HG03442 (cell line): Measurements from ENCODE around the gene RNF223.
"Not testable (repeated sequence)": the region's sequence is repeated elsewhere in the genome, so short reads cannot be mapped to it uniquely, and the experiment has no call there.

Experiments used
- ATAC-seq: cut with Tn5 transposase; IDR thresholded peaks from one replicate; pipeline ENCODE4 v1.9.1; 2021; ENCODE audit warnings: mild to moderate bottlenecking, moderate library complexity; ENCODE audit not compliant: unreplicated experiment

RNF223 gene

DNA sequence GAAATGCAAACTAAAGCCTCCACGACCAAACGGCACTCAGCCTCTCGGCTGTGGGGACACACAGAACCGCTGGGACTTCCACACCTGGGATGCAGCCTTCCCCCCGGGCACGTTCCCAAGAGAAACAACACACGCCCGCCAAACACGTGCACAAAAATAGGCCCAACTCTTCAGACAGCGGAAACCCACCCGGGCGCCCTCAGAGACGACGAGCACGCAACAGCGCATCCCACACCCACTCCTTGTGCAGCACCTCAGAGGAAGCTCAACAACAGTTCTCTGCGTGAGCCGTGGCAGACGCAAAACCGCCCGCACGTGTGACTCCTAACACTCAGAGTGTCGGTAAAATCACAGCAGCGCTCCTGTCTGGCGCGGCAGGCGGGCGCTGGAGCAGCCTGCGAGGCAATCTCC is 36.5 kb upstream of the RNF223 start:
- ATAC-seq, result no peak

GRCh38 chr1:1109743-1110142 is 35.6 kb upstream of the RNF223 start:
- ATAC-seq, result no peak

DNA sequence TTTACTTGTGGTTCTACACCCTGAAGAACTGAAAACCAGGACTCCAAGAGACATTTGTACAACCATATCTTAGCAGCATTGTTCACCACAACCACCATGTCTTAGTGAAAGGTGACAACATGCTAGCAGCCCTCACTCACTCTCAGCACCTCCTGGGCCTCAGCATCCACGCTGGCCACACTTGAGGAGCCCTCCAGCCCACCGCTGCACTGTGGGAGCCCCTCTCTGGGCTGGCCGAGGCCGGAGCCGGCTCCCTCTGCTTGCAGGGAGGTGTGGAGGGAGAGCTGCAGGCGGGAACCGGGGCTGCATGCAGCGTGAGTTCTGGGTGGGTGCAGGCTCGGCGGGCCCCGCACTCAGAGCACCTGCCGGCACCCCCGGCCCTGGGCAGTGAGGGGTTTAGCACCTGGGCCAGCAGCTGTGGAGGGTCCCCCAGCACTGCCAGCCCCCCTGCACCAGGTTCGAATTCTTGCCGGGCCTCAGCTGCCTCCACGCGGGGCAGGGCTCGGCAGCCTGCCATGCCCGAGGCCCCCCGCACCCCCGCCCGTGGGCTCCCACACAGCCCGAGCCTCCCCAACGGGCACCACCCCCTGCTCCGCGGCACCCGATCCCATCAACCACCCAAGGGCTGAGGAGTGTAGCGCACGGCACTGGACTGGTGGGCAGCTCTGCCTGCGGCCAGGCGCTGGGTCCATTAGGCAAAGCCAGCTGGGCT is 32.6 kb upstream of the RNF223 start:
- ATAC-seq, result no peak

DNA sequence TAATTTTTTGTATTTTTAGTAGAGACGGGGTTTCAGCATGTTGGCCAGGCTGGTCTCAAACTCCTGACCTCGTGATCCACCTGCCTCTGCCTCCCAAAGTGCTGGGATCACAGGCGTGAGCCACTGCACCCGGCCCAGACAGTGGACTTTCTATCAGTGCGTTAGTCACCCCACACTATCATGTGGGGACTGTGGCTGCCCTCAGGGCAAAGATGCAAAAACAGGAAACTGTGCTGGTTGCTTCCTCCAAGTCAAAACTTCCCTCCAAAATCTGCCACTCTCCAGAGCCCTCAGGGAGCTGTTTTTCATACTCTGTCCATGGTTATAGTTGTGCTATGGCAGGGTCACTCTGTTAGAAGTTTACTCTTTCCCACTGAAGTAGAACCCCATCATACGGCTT is 30.0 kb upstream of the RNF223 start:
- not testable (repeated sequence) for ATAC-seq

DNA sequence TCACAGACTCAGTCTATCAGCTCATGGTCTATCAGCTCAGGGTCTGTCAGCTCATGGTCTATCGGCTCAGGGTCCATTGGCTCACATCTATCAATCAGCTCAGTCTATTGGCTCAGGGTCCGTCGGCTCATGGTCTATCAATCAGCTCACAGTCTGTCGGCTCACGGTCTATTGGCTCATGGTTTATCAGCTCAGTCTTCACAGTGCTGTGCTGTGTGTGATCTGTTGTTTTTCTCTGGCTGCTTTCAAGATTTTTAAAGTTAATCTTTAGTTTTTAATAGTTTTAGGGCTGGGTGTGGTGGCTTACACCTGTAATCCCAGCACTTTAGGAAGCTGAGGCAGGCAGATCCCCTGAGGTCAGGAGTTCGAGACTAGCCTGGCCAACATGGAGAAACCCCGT is 27.4 kb upstream of the RNF223 start:
- no peak for ATAC-seq

GRCh38 chr1:1100296-1100695 is 26.2 kb upstream of the RNF223 start:
- ATAC-seq, result no peak

GRCh38 chr1:1099506-1100183 is 25.5 kb upstream of the RNF223 start:
- no peak for ATAC-seq

DNA sequence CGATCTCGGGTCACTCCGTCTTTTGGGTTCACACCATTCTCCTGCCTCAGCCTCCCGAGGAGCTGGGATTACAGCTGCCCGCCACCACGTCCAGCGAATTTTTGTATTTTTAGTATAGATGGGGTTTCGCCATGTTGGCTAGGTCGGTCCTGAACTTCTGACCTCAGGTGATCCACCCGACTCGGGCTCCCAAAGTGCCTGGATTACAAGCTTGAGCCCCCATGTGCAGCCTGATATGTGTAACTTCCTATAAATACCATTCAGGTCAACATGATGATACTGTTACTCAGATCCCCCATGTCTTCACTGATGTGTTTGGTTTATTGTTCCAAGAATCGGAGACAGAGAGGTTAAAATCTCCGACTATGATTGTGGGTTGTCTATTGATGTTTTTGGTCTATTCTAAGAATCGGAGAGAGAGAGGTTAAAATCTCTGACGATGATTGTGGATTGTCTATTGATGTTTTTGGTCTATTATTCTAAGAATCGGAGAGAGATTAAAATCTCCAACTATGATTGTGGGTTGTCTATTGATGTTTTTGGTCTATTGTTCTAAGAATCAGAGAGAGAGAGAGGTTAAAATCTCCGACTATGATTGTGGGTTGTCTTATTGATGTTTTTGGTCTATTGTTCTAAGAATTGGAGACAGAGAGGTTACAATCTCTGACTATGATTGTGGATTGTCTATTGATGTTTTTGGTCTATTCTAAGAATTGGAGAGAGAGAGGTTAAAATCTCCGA is 24.7 kb upstream of the RNF223 start:
- ATAC-seq, result no peak

GRCh38 chr1:1096136-1096535 is 22.0 kb upstream of the RNF223 start:
- ATAC-seq, result not testable (repeated sequence)

- no peak for ATAC-seq
These were observed 20.9 kb upstream of the RNF223 start for GRCh38 chr1:1094981-1095380.

- no peak for ATAC-seq
These were observed 19.5 kb upstream of the RNF223 start for GRCh38 chr1:1093610-1093943.

DNA sequence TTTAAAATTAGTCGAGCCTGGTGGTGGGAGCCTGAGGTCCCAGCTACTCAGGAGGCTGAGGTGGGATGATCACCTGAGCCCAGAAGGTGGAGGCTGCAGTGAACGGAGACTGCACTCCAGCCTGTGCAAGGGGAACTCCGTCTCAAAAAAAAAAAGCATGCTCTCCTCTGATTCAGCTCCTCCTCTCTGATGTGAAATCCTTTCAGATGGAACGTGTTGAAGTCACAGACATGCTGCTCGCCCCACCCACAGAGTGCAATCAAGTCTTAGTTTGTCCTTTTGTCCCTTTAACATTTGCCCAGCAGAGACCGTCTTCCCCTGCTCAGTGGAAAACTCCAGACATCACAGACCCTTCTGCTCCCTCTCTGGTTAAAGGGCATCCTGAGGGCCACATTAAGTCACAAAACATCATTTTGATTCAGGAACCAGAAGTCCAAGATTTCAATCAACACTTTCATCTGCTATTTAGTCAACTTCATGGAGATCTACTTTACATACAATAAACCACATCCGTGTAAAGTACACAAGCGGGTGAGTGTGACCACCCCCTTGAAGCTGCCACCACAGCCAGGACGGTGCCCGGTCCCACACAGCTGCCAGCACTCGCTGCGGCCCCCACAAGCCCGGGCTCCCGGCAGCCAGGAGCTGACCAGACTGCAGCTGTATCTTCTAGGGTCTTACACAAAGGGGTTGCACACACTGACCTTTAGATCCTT is 18.9 kb upstream of the RNF223 start:
- no peak for ATAC-seq

DNA sequence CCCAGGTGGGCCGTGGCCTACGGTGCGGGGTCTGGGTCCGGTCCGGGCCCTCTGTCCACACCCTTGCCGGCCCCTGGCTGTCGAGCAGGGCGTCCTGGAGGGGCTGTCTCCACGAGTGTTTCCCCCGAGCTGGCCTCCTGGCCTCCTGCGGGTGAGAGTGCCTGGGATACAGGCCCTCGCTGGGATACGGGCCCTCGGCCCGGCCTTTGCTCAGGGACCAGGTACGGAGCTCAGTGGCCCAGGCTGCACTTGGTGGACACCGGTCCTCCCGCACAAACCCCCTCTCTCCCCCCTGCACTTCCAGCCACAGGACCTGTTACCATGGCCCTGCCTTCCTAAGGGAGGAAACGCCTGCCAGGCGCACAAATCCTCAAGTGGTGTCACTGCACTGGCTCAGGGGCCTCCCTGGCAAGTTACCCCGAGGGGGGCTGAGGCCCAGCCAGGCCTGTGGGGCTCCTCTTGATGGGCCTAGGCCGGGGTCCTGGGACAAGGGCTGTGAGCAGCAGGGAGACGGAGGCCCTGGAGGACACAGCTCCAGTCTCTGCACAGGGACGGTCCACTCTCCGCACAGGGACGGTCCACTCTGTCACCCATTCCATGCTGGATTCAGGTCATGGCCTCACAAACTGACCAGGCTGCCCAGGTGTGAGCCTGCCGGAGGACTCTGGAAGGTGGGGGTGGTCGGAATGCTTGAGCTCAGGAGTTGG is 18.2 kb upstream of the RNF223 start:
- ATAC-seq, result no peak

GRCh38 chr1:1091344-1092148 is 17.4 kb upstream of the RNF223 start:
- no peak for ATAC-seq

DNA sequence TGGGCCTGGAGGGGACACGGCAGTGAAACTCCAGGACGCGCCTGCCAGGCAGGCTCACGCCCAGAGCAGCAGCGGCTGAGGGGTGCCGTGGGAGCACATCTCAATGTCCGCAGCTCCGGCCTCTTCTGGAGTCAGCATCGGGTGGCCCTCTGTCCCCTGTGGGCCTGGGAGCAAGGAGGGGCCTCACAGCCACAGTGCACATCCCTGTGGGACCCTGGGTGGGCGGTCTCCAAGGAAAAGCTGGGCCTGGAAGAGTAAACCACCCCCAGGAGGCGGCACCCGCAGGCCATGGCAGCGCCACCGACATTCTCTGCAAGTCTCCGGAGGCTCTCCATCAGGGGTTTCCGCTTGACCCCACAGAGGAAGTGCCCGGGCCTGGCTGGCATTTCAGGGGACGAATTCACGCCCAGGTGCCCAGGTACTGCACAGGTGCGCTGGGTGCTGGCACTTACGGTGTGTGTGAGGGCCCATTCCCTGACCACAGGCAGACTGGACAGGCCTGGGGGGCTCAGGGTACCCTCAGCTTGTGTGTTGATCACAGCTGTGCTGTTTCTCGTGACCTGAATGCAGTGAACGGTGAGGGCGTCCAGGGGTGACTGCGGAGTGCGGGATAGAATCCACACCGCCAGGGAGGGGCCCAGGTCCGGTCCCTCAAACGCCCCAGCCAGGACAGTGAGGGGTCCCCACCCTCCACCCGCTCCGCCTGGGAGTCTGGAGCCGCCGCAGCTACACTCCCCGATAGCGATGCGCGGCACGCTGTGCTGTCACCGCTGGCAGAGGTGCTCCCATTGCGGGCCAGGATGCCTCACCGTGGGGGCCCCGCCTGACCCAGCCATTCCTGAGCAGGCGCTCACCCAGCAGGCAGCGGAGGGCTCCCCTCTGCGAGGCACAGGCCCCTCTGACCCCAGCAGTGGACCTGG is 16.6 kb upstream of the RNF223 start:
- ATAC-seq, result no peak

DNA sequence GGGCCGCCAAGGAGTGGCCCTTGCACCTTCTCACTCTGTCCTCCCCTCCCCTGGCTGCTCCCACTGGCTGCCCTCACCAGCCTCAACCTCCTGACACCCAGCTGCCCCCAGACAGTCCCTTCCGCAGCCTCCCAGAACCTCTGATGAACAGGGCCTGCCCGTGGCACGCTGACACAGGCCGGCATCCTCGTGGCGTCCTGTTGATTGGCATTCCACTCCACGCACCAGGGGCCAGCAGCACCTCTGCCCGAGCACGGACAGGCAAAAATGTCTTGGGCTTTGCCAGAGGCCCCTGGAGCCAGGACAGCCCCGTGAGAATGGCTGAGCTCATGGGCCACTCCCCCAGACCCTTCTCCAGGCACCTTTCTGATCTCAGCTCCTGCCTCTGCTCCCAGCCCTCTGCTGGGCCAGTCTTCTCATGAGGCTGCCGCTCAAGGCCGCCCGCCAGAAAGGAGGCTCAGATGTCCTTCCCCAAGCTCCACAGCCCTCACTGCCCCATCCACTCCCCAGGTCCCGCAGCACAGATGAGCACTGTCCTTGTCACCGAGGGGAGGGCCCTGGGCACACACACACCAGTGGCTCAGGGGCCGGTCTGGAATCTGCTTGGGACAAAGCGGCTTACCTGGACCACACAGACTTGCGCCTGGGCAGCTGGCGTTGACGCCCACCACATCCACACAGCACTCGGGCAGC is 15.8 kb upstream of the RNF223 start:
- ATAC-seq, result no peak

GRCh38 chr1:1088801-1089680 is 14.9 kb upstream of the RNF223 start:
- no peak for ATAC-seq
